Measurements from ENCODE around the gene ACSL3. TPM values are rescaled to one million over a fixed set of nuclear protein-coding genes. Genes with fewer than 3 reads are reported as not detected.

ACSL3 gene
- total RNA-seq, 1 donor from 2014 or later: 87.0 TPM

DNA sequence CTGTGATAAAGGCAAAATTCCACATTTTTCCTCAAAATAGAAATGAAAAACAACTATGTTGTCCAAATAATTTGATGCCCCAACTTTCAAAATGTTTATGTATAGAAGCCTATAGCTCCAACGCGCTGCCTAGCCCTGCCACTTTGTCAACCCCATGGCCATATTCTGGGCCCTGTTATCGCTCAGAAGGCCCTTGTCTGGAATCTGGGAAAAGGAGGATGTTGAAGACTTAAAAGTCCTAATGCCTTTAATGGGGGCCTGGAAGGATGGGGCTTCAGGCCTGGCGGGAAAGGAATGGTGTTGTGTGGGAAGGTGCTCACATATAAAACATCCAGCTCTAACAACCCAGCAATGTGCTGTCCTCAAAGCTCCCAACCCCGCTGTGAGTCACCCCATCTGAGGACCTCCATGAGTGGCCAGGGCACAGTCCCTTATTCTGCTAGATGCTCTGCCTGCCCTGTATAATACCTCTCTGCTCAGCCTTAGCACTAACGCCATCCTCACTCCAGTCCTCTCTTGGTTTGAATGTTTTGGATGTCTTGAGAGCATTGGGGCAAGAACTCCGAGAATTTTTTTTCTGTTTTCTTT is 86.0 kb downstream of the ACSL3 start:
- Mint-ChIP-seq H3K4me1 (ENCODE audit: low read depth, unreplicated experiment) (no peaks in the 10 kb centered on the region), H3K27ac (ENCODE audit: unreplicated experiment) (no peak overlapping the region), H3K36me3 (ENCODE audit: unreplicated experiment) (no peaks in the 10 kb centered on the region), H3K9me3 (ENCODE audit: unreplicated experiment) (no peaks in the 10 kb centered on the region), H3K27me3 (ENCODE audit: unreplicated experiment) (no peaks in the 10 kb centered on the region), H3K4me3 (ENCODE audit: unreplicated experiment) (no peak overlapping the region)
- DNase-seq: no peak
- TF ChIP-seq, protein P1, sequence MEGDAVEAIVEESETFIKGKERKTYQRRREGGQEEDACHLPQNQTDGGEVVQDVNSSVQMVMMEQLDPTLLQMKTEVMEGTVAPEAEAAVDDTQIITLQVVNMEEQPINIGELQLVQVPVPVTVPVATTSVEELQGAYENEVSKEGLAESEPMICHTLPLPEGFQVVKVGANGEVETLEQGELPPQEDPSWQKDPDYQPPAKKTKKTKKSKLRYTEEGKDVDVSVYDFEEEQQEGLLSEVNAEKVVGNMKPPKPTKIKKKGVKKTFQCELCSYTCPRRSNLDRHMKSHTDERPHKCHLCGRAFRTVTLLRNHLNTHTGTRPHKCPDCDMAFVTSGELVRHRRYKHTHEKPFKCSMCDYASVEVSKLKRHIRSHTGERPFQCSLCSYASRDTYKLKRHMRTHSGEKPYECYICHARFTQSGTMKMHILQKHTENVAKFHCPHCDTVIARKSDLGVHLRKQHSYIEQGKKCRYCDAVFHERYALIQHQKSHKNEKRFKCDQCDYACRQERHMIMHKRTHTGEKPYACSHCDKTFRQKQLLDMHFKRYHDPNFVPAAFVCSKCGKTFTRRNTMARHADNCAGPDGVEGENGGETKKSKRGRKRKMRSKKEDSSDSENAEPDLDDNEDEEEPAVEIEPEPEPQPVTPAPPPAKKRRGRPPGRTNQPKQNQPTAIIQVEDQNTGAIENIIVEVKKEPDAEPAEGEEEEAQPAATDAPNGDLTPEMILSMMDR (IDR thresholded peaks at IDR 0.05; ENCODE audit: partially characterized antibody, unreplicated experiment): no peak

DNA sequence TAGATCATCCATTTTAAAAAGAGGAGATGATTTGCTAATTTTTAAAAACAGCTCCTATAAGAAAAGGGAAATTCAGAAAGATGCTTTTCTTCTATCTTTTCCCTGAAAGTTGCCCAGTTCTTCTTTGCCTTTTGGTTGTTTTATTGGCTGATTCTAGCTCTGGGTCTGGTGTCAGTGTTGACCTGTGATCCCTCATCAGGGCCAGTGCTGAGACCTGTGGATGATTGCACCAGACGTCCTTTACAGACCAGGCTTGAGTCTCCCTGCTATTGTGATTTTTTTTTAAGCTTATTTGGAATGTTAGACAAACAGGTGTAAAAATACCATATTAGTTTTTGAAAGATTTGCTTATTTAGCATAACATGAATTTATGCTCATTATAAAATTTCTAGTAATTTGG is 88.2 kb downstream of the ACSL3 start:
- Mint-ChIP-seq H3K36me3 (ENCODE audit: unreplicated experiment) (no peaks in the 10 kb centered on the region), H3K9me3 (ENCODE audit: unreplicated experiment) (no peaks in the 10 kb centered on the region), H3K4me3 (ENCODE audit: unreplicated experiment) (no peak overlapping the region), H3K4me1 (ENCODE audit: low read depth, unreplicated experiment) (no peaks in the 10 kb centered on the region), H3K27me3 (ENCODE audit: unreplicated experiment) (peaks cover 2% of the 10 kb centered on the region), H3K27ac (ENCODE audit: unreplicated experiment) (no peak overlapping the region)
- DNase-seq: no peak
- TF ChIP-seq, protein P1 (IDR thresholded peaks at IDR 0.05; ENCODE audit: partially characterized antibody, unreplicated experiment): no peak

DNA sequence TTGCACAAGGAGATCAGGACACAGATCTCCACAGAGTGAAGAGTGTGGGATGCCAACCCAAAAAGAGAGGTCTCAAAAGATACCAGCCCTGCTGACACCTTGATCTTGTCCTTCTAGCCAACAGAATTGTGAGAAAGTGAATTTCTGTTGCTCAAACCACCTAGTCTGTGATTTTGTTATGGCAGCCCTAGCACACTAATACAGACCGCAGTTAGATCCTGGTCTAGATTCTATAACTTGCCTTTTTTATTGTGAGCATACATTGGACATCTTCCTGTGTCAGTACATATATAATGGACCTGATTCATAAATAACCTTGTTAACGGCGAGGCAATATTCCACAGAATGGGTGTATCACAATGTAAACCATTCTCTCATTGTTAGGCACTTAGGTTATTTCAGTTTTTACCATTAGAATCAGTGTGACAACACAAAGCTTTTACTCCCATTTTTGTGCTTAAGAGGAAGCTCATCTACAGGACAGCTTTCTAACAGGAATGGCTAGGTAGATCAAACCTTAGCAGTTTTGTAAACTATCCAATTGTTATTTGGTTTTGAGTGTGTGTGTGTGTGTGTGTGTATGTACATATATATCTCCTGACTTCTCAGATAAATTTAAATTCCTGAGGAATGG is 89.0 kb downstream of the ACSL3 start:
- no peak overlapping the region for H3K27ac Mint-ChIP-seq (ENCODE audit: unreplicated experiment)
- H3K4me1 Mint-ChIP-seq (ENCODE audit: low read depth, unreplicated experiment): no peaks in the 10 kb centered on the region
- TF ChIP-seq, protein P1 (IDR thresholded peaks at IDR 0.05; ENCODE audit: partially characterized antibody, unreplicated experiment): no peak
- H3K9me3 Mint-ChIP-seq (ENCODE audit: unreplicated experiment): no peaks in the 10 kb centered on the region
- no peak for DNase-seq
- no peak overlapping the region for H3K4me3 Mint-ChIP-seq (ENCODE audit: unreplicated experiment)
- H3K27me3 Mint-ChIP-seq (ENCODE audit: unreplicated experiment): peaks cover 3% of the 10 kb centered on the region
- H3K36me3 Mint-ChIP-seq (ENCODE audit: unreplicated experiment): no peaks in the 10 kb centered on the region

DNA sequence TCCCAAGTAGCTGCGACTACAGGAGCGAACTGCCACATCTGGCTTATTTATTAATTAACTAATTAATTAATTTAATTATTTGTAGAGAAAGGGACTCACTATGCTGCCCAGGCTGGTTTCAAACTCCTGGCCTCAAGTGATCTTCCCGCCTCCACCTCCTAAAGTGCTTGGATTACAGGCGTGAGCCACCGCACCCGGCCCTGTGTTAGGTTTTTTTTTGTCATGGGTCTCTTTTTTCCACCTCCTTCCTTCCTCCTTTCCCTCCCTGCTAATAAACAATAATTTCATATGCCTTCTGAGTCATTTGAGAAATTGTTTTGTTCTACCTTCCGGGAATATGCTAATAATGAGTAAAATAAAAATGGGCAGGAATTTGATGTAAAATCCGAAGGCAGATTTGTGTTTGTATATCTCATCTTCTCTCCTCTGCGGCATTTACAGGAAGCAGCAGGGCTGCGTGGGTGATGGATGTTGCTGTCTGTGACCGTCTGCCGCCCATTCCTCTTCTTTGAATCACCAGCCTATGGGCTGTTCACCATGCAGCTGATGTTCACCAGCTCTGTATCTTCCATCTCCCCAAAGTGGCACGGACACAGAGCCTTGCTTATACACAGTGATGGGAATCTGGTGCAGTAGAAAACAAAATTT is 89.9 kb downstream of the ACSL3 start:
- TF ChIP-seq, protein P1 (IDR thresholded peaks at IDR 0.05; ENCODE audit: partially characterized antibody, unreplicated experiment): no peak
- H3K36me3 Mint-ChIP-seq (ENCODE audit: unreplicated experiment): no peaks in the 10 kb centered on the region
- H3K27ac Mint-ChIP-seq (ENCODE audit: unreplicated experiment): no peak overlapping the region
- H3K4me3 Mint-ChIP-seq (ENCODE audit: unreplicated experiment): no peak overlapping the region
- H3K27me3 Mint-ChIP-seq (ENCODE audit: unreplicated experiment): peaks cover 3% of the 10 kb centered on the region
- H3K4me1 Mint-ChIP-seq (ENCODE audit: low read depth, unreplicated experiment): no peaks in the 10 kb centered on the region
- H3K9me3 Mint-ChIP-seq (ENCODE audit: unreplicated experiment): no peaks in the 10 kb centered on the region
- DNase-seq: no peak

DNA sequence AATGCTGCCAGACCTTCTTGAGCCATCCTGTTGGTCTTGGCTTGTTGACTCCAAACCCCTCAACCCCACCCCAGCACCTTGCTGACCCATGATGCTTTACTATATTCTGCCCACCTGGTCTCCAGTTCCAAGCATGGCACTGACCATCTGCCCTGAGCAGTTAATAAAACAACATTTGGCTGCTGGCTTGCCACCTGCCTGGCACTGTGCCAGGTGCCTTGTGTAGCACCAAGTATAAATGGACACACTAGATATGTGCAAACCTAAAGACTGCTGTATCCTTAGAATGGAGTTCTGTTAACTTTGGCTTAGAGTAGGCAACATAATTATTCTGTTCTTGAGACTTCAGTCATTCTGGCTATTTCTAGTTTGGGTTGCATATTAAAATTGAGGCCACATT is 91.4 kb downstream of the ACSL3 start:
- Mint-ChIP-seq H3K36me3 (ENCODE audit: unreplicated experiment) (no peaks in the 10 kb centered on the region), H3K27me3 (ENCODE audit: unreplicated experiment) (peaks cover 3% of the 10 kb centered on the region), H3K27ac (ENCODE audit: unreplicated experiment) (no peak overlapping the region), H3K4me1 (ENCODE audit: low read depth, unreplicated experiment) (no peaks in the 10 kb centered on the region), H3K4me3 (ENCODE audit: unreplicated experiment) (no peak overlapping the region), H3K9me3 (ENCODE audit: unreplicated experiment) (no peaks in the 10 kb centered on the region)
- TF ChIP-seq, protein P1 (IDR thresholded peaks at IDR 0.05; ENCODE audit: partially characterized antibody, unreplicated experiment): no peak
- no peak for DNase-seq

Data from glutamatergic neuron (in vitro differentiated cells).